Cardiac fibroblast (primary cell): Measurements from ENCODE around the gene ING5.
A peak's percentile ranks its signal among the peaks of the same experiment; 100 is the strongest.

Experiments used
- DNase-seq, 2 donors: peaks; one replicate each; pipeline versions ENCODE4 v3.0.0 to v3.0.0-alpha.2; 2010; ENCODE audit warnings: low read depth in 2 of 2
- H3K4me3 ChIP-seq, 2 donors: replicated peaks in 1 of 2; 1 replicate in 1 of 2; 2 replicates in 1 of 2; pipeline ENCODE4 v1.5.1; 2011; ENCODE audit warnings: low read depth in 2 of 2, low read length in 2 of 2, mild to moderate bottlenecking in 2 of 2, moderate library complexity in 1 of 2
- CTCF ChIP-seq: IDR thresholded peaks from one replicate; pipeline ENCODE4 v1.5.1; 2011; ENCODE audit warnings: low read depth, mild to moderate bottlenecking, low read length, inconsistent platforms

ING5 gene

GRCh38 chr2:241678784-241679540 is 22.9 kb upstream of the ING5 start:
- no peak for TF ChIP-seq CTCF
- no peak overlapping the region for H3K4me3 ChIP-seq
- no peak for DNase-seq

GRCh38 chr2:241680044-241680443 is 21.8 kb upstream of the ING5 start:
- no peak overlapping the region for H3K4me3 ChIP-seq
- no peak for DNase-seq
- TF ChIP-seq CTCF, result no peak

- no peak for TF ChIP-seq CTCF
- DNase-seq, result peak; percentile 94 to 97
- H3K4me3 ChIP-seq, result no peak overlapping the region
Observed at GRCh38 chr2:241680827-241681599, 20.8 kb upstream of the ING5 start.

GRCh38 chr2:241686324-241686649 is 15.6 kb upstream of the ING5 start:
- no peak for DNase-seq
- TF ChIP-seq CTCF, result no peak

GRCh38 chr2:241686650-241687425 is 15.0 kb upstream of the ING5 start, which contains the start of gene DTYMK:
Gene DTYMK, minus strand, starts transcription at chr2:241686815. Its CDS starts 32 bp downstream, at chr2:241686783.
- peak; percentile 95 to 97 for DNase-seq
- H3K4me3 ChIP-seq, result peak within 1 kb of the TSS; percentile 92 to 96
- no peak for TF ChIP-seq CTCF

More at GRCh38 chr2:241686324-241686649, 15.6 kb upstream of the ING5 start:
- peak overlapping the region; percentile 86 to 96 for H3K4me3 ChIP-seq

GRCh38 chr2:241689306-241689705 is 12.5 kb upstream of the ING5 start:
- no peak overlapping the region for H3K4me3 ChIP-seq
- no peak for DNase-seq
- no peak for TF ChIP-seq CTCF
